HG03575 (cell line): ENCODE results near the gene MX2.

Source experiments
- ATAC-seq: cut with Tn5 transposase; IDR thresholded peaks from one replicate; pipeline ENCODE4 v1.9.1; 2021; ENCODE audit not compliant: unreplicated experiment, insufficient number of reproducible peaks, low FRiP score; ENCODE audit errors: extremely low read depth

Gene MX2

GRCh38 chr21:41444703-41445464 lies 83.1 kb downstream of the MX2 start:
- no peak for ATAC-seq

GRCh38 chr21:41445465-41445862 lies 83.6 kb downstream of the MX2 start:
- no peak for ATAC-seq

GRCh38 chr21:41446586-41446985 lies 84.8 kb downstream of the MX2 start:
- ATAC-seq, result no peak

GRCh38 chr21:41447356-41447755 lies 85.5 kb downstream of the MX2 start:
- ATAC-seq, result no peak

- ATAC-seq, result no peak
These were observed 87.8 kb downstream of the MX2 start for GRCh38 chr21:41449613-41450012.

- no peak for ATAC-seq
These were observed 90.2 kb downstream of the MX2 start for GRCh38 chr21:41451753-41452676.

GRCh38 chr21:41453198-41453597 lies 91.4 kb downstream of the MX2 start:
- ATAC-seq, result no peak

- no peak for ATAC-seq
These were observed 91.9 kb downstream of the MX2 start for GRCh38 chr21:41453761-41454160.

- no peak for ATAC-seq
These were observed 96.3 kb downstream of the MX2 start for GRCh38 chr21:41458121-41458520.

GRCh38 chr21:41458559-41458958 lies 96.7 kb downstream of the MX2 start:
- ATAC-seq, result no peak
